ENCODE results near the gene NRXN3.

GRCh38 chr14:78432046-78432445 lies 261.9 kb downstream of the NRXN3 start:
- TF ChIP-seq CTCF (conservative IDR thresholded peaks at IDR 0.05 in 1 of 2, IDR thresholded peaks at IDR 0.05 in 1 of 2; ENCODE audit: low read depth in 1 of 2, low read length in 2 of 2) (no peak), EZH2 (IDR thresholded peaks at IDR 0.05; ENCODE audit: low read length, missing control alignments) (no peak)

All from fibroblast of lung (primary cell).